ENCODE results near the gene TTLL11.
"Not testable (repeated sequence)": the region's sequence is repeated elsewhere in the genome, so short reads cannot be mapped to it uniquely, and the experiment has no call there.

TTLL11 gene

DNA sequence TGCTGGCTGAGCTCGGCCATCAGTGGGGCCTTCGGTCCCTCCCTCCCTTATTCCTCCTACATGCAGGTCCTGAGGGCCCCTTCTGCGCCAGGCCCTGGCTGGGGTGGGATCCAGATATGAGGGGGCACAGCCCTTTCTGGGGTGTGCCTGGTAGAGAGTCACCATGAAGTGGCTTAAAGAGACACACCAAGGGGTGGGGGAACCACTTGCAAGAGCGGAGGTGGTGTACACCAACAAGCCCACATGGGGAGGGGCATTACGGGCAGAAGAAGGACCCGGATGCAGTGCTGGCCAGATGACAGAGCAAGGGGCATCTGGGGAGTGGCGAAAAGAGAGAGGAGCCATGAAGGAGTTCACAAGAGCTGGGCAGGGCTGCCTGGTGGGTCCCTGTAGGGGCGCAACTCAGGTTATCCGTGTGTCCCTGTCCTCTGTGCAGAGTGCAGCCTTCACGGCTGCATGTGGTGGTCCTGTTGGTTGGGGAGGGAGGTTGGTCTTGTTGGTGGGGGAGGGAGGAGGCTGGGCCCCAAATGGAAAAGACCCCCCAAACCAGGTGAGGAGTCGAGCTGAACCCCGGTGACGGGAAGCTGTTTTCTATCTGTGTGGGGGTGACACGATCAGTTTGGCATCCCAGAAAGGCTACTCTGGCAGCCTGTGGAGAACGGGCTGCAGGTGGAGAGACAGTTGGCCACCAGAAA is 283.6 kb downstream of the TTLL11 start:
- DNase-seq: no peak

DNA sequence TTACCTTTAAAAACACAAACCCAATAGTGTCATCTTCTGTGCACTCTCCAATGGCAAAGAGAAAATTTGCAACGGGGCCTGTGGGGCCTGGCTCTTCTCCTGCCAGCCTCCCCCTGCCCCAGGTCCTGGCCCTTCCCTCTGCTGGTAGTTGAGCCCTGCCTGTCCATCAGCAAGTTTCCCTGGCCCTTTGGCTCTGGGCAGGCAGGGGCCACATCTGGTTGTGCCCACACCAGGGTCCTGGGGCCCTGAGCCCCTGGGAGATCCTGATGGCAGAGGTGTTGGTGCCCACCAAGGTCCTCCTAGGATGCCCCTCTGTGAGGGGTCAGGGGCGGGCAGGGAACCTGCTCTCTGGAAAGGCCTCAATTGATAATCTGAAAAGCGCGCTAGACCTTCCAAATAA is 284.3 kb downstream of the TTLL11 start:
- DNase-seq: no peak

DNA sequence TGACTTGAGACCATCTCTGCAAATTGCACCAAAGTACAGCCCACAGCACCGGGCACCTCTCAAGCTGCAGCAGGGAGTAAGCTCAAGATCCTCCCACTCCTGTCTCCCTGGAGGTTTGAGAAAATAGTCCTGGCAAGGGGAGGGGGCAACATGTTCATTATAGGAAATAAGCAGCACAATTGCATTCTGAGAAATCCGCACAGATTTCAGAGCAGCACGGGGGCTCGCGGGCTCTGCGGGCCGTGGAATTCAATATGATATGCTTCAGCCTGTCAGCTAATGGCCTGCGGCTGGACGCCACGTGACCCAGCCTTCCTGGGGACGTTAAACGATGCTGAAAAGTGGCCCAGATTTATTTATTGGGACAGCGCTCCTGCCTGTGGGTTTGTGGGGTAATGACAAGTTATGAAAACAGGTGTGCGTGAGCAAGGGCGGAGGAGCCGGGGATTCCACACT is 285.3 kb downstream of the TTLL11 start:
- DNase-seq: no peak

DNA sequence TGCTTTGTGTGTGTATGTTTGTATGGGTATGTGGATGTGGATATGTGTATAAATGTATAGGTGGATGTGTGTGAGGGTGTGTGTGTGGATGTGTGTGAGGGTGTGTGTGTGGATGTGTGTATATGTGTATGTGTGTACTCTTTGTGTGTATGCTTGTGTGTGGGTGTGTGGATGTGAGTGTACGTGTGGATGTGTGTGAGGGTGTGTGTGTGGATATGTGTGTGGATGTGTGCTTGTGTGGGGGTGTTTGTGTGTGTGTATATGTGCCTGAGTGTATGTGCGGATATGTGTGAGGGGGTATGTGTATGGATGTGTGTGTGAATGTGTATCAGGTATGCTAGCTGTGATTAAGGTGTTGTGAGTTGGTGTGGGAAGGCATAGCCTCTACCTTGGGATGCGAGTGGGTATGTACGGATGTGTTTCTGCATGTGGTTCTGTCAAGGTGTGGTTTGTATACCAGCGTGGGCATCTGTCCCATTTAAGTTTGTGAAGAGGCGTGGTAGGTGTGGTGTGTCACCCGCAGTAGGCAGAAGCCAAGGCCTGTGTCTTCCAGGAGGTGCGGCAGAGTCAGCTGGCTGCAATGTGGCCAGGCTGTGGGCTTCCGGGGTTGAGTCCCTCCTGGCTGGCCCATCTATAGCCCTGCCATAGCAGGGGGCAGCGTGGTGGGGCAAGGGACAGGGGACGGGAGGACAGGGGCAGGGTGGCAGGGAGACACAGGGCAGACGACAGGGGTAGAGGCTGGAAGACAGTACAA is 285.9 kb downstream of the TTLL11 start:
- no peak for DNase-seq

DNA sequence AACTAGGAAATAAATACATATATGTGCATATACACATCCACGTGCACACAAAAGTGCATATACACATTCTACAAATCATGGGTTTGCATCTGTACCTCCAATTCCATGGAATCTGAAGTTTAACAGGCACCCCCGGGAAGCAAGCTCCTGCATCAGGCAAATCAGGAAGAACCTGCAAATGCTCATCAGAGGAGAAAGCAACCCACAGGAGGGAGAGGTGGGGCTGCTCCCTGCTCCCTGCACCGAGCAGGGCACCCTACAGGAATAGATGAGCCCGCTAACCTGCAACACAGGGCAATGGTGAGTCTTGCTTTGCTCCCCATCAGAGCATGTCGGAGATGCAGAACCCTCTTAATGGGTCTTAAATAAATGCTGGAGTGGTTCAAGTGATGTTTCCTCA is 290.4 kb downstream of the TTLL11 start:
- no peak for DNase-seq

DNA sequence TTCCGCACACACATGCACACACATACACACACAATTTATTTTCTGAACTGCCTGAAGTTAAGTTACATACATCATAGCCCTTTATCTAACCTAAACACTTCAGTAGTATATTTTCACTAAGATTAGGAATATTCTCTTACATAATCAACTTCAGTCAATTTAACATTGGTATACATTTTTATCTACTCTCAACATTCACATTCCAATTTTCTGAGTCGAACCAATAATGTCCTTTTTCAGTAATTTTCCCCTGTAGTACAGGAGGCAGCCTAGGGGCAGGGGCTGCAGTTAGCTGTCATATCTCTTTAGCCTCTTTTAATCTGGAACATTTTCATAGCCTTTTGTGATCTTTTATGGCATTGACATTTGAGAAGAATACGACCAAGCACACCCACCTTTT is 291.5 kb downstream of the TTLL11 start:
- DNase-seq: no peak

DNA sequence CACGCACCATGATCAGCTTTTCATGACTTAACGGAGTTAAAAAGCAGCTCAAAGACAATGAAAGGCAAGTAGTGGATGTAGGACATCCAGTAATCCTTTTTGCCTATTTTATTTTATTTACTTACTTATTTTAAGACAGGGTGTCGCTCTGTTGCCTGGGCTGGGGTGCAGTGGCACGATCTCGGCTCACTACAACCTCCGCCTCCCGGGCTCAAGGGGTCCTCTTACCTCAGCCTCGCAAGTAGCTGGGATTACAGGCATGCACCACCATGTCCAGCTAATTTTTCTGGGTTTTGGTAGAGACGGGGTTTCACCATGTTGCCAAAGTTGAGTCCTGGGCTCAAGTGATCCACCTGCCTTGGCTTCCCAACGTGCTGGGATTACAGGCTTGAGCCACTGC is 292.7 kb downstream of the TTLL11 start:
- no peak for DNase-seq

DNA sequence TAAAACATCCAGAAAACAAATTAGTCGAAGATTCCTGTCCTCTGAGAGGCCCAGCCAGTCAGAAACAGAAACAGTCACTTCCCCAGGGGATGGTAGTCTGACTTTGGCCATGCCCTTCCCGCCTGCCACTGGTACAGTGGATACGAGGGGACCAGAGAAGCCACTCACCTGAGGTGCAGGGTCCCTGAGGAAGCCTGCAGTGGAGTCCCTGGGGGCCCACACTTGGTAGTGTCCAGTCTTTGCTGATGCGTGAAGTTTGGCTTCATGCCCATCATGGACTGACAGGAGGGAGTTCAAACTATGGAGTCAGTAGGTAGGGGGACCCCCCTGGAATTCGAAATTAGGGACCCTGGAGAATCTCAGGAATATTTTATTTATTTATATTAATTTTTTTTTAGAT is 294.2 kb downstream of the TTLL11 start:
- DNase-seq: no peak

DNA sequence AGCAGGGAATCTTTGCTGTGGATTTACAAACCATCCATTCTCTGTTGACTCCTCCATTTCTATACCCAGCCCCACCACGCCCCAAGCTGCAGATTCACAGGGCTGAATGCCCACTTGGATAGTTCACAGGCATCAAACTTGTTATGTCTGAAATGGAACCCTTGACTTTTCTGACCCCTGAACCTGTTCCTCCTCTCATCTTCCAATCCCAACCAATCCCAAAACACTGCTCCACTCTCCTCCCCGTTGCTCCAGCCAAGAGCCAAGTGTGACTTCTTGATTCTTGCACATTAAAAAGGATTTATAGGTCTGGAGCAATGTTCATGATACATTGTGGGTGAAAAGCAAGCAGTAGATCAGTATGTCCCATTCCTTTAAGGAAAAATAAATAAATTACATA is 296.0 kb downstream of the TTLL11 start:
- DNase-seq: no peak

DNA sequence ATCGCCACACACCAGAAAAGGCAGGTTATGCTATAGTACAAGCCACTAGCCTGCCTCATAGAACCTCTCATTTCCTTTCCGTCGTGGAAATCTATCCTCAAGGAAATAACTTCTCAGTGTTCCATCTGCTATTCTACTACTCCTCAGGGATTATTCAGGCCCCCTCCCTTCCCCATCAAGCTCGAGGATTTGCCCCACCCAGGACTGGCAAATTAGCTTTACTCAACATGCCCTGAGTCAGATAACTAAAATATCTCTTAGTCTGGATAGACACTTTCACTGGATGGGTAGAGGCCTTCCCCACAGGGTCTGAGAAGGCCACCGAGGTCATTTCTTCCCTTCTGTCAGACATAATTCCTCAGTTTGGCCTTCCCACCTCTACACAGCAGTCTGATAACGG is 298.8 kb downstream of the TTLL11 start:
- DNase-seq: not testable (repeated sequence)

DNA sequence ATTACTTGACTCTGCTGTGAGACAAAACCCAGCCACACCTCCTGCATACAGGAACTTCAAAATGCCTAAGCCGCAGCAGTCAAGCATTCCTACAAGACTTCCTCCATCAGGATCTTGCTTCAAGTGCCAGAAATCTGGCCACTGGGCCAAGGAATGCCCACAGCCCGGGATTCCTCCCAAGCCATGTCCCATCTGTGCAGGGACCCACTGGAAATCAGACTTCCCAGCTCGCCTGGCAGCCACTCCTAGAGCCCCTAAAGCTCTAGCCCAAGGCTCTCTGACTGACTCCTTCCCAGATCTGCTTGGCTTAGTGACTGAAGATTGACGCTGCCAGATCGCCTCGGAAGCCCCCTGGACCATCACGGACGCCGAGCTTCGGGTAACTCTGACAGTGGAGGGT is 300.6 kb downstream of the TTLL11 start:
- not testable (repeated sequence) for DNase-seq

DNA sequence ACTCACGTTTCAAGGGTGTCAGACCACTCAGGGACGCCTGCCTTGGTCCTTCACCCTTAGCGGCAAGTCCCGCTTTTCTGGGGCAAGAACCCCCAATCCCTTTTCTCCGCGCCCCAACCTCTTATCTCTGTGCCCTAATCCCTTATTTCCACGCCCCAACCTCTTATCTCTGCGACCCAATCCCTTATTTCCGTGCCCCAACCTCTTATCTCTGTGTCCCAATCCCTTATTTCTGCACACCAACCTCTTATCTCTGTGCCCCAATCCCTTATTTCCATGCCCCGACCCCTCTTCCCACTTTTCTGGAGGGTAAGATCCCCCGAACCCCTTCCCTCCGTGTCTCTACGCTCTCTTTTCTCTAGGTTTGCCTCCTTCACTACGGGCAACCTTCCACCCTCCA is 302.3 kb downstream of the TTLL11 start:
- no peak for DNase-seq

DNA sequence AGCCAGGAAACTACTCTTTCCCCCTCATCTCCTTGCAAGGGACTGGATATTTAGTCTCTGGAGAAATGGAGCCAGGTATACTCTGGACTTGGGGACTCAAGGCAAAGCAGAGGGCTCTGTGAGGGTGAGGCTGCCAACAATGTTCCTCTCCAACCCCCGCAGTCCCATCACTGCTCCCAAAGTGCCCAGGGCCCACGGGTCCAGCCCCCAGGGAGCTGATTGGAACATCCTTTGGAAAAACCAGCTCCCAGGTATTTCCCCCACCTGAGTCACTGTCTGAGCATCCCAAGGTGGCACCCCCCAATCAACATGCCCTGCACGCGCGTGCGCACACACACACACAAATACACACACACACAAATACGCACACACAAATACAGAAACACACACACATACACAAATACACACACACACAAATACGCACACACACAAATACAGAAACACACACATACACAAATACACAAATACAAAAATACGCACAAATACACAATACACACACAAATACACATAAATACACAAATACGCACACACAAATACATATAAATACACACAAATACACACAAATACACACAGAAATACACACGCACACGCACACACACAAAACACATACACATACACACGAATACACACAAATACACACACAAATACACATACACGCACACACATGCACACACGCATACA is 304.3 kb downstream of the TTLL11 start:
- DNase-seq: no peak

DNA sequence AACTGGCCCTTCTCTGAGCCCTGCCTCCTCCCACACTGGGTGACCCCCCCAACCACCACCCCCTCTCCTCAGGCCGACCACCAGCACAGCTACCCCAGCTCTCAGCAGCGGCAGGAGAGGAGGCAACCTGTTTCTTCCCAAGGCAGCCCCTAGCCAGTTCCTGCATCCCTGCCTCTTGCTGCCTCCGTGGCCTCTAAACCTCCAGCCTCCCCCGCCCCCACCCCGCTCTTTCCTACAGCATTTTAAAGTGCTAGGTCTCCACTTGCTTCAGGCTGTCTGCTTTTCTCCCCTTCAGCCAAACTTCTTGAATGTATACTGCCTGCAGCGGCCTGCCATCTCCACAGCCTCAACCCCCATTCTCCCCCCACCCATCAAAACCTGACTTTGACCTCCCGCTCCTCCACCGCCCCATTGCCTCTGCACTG is 306.1 kb downstream of the TTLL11 start:
- no peak for DNase-seq

DNA sequence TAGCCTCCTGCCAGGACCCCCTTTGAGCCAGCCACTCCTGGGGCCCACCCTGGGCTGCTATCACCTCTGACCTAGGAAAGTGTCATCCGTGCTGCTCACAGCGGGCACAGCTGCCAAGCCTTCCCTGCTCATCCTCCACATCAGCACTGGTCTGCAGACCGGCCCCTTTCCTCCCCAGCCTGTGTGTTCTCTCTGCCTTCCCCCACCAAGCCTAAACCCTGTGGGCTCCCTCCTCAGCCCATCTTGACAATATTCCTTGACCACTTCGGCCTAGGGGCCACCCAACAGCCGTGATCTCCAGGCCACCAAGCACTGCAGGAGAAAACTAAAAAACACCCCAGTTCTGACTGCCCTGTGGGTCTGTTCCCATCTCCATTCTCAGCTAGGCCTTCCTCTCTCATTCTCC is 306.6 kb downstream of the TTLL11 start:
- DNase-seq: no peak

DNA sequence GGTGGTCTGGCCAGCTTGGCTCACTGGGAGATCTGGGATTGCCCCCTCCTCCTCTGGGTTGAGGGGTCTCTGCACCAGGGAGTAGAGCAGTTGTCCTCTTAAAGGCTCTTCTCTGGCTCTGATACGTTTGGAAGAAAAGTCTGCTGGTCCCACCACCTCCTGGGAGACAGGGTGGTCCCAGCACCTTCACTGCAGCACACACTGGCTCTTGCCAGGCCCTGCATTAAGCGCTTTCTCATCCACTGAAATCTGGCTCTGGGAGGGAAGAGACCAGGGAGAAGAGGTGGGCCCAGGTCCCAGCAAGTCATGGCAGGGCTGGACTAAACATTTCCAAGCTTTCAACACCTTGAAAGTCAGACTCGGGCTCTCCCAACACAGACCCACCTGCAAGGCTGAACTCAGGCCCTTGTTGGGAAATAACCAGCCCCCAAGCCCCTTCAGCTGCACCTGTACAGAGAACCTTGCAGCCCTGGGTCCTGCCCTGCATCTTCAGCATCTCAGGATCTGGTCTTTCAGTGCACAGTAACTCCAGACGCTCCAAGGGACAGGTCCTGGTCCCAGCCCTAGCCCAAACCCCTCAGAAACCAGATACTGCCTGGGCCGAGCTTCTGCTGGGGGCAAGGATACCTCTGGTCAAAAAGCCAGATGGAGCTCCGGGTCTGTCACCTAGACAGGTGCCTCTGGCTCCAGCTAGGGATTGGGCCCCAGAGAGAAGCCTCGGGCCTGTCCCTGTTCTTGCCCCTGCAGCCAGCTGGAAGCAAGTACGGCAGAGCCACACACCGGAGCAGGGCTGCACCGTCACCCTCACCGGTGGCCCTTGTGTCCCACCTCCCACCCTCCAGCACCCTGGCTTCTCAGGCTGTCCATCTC is 307.2 kb downstream of the TTLL11 start:
- DNase-seq: no peak

DNA sequence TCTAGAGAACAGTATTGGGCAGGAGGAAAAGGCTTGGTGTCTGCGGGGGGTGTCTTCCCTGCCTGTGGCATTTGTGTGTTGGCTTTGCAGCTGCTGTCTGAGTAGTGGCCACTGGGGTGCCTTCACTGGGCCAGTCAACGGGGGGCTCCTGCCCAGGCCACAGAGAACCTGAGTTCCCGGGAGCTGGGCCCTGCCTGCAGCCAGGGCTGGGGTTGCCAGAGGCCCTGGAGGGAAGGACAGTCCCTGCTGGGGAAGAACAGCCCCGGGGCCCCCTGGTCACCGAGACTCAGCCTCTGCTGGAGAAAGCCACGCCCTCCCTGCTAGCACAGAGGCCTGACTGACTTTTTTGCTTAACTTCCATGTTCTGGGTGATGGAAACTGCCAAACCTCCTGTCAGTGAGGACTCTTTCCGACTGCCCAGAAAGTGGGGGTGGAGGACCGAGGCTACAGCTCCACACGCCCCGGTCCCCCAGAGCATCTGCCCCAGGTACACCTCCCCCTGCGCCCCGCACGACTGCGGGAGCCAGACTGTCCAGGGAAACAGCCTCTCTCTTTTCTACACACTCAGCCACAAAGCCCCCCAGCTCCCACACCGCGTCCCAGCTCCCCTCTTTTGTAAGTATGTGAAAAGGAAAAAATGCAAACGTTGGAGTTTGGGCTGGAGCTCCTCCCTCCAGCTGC is 308.2 kb downstream of the TTLL11 start:
- DNase-seq: no peak

DNA sequence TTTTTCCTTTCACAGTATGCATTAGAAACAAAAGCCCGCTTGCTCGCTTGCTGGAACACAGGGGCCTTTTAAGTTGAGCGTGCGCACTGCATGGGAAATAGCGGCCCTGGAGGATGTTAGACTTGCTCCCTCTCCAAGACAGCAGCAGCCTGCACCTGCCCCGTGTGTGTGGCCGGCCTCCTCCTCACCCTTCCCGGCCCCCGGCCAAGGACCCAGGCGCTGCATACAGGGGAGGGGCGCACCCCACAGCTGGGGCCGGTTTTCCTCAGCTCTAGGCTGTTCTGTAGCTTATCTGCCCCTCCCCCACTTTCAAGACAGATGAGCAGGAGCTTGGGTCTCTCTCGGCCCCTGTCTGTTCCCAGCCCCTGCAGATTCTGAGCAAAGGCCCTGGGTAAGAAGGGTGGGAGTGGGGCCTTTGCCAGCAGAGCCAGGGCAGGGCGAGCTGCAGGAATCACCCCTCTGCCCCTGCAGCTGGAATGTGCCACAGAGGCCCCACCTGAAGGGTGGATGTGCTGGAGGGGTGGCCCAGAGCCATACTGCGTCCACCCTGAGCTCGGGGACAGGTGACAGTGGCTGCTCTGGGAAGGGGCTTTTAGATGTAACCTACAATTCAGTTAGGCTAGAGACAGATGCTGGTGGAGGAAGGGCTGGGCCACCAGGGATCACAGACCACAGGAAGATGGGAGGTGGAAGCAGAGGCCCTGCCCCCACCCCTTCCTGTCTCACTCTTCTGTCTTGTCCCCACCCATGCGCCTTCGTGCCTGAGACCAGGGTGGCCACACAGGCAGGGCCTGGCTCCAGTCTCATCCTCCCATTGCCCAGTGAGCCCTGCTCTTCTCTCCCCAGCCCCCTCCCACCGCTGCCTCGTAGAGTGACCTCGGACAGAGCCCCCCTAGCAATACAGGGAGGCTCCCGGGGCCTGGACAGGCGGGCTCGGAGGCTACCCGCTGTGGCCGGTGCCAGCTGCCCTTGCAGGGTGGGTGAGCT is 309.3 kb downstream of the TTLL11 start:
- no peak for DNase-seq

DNA sequence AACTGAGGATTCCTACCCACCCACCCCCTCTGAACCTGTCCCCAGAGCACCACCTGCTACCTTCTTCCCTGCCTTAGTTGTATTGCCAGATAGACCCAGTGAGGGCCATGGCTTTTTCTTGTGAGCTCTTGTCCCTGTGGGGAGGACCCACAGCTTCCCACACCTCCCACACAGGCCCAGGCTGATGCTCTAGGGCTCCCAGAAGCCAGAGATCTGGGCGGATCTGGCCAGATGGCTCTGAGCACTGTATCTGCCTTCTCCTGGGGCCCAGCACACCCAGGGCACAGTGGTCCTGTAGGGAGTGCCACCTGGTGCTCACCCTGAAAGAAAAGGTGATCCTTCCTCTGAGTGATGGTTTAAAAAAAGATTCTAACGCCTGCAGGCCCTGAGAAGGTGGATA is 310.0 kb downstream of the TTLL11 start:
- no peak for DNase-seq

DNA sequence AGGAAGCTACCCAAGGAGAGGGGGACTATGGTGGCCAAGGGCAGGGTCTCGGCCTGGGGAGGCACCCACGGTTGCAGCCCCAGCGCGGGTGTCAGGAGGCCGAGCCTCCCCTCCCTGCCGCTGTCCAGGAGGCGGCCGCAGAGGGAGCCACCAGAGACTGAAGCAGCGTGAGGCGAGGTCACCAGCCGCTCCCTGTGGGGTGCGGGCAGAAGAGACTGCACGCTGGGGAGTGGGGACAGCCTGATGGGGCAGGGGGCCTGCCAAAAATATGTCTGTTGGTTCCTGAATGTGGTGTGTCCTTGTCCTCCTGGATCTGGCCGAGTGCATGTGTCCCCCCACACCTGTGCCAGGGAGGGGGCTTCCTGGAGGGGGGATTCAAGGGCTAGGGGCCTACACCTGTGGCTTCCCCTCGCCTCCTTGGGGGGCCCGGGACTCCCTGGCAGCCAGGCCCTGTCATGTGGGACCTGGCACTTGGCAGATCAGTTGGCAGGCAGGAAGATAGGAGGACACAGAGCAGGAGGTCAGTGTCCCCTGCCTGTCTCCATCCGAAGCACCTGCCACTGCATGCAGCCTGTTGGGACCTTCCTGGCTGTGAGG is 310.5 kb downstream of the TTLL11 start:
- no peak for DNase-seq
